ENCODE measurements around the gene GRIA1.

DNA sequence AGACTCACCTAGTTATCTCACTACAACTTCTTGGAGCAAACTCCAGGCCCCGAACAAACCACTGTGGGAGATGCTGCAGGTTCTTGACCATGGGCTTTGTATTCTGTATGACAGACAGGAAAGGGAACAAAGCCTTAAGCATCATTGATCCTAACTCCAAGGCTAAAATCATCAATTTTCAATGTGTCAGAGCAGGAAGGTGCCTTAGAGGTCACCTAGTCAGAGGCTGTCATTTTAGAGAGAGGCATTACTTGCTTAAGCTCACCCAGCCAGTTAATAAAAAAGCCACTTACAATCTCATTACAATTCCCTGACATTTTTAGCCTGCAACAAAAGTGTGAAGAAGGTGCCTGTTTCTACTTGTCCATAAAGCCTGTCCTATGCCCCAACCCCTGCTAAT, 275.5 kb downstream of the GRIA1 start:
- TF ChIP-seq CTCF (IDR thresholded peaks at IDR 0.05): no peak
- TF ChIP-seq EP300 (IDR thresholded peaks at IDR 0.05): no peak
- TF ChIP-seq POLR2AphosphoS5 (IDR thresholded peaks at IDR 0.05): no peak
